GM12878 (cell line): Measurements from ENCODE around the gene GPC3. TPM values are rescaled to one million over a fixed set of nuclear protein-coding genes. Genes with fewer than 3 reads are reported as not detected.

Source experiments
- ATF3 ChIP-seq: IDR thresholded peaks from 2 replicates; pipeline ENCODE4 v1.6.1; 2011; ENCODE audit warnings: low read depth, mild to moderate bottlenecking, low read length, moderate library complexity, borderline replicate concordance; ENCODE audit errors: extremely low read depth
- CBFB ChIP-seq: IDR thresholded peaks from 2 replicates; pipeline ENCODE4 v1.6.1; 2016; ENCODE audit warnings: antibody characterized with exemption, low read depth
- CHD1 ChIP-seq: IDR thresholded peaks from 2 replicates; pipeline ENCODE4 v1.6.1; 2012; ENCODE audit warnings: low read depth, low read length, improper control_type of control experiment
- CHD4 ChIP-seq: fragments of 200-600 bp; sonication (generic); IDR thresholded peaks from 2 replicates; pipeline ENCODE4 v1.6.1; 2016; ENCODE audit warnings: mild to moderate bottlenecking
- EGR1 ChIP-seq, 2 experiments: IDR thresholded peaks; 1 replicate in 1 of 2; 2 replicates in 1 of 2; pipeline ENCODE4 v1.6.1; 2011 to 2012; ENCODE audit warnings: low read depth in 2 of 2, low read length in 2 of 2, borderline replicate concordance in 1 of 2, mild to moderate bottlenecking in 1 of 2, moderate library complexity in 1 of 2
- HDAC2 ChIP-seq: fragments of 200-600 bp; sonication (generic); IDR thresholded peaks from 2 replicates; pipeline ENCODE4 v1.6.1; 2017
- RAD21 ChIP-seq: IDR thresholded peaks from 2 replicates; pipeline ENCODE4 v1.6.1; 2011; ENCODE audit warnings: mild to moderate bottlenecking, low read depth, low read length, moderate library complexity; ENCODE audit not compliant: insufficient read depth
- REST ChIP-seq: IDR thresholded peaks from 2 replicates; pipeline ENCODE4 v1.6.1; 2012; ENCODE audit warnings: mild to moderate bottlenecking, low read depth, low read length
- SRF ChIP-seq, 2 experiments: IDR thresholded peaks; 2 replicates each; pipeline ENCODE4 v1.6.1; 2011; ENCODE audit warnings: low read depth in 2 of 2, low read length in 2 of 2, mild to moderate bottlenecking in 1 of 2, moderate library complexity in 1 of 2
- ZNF217 ChIP-seq: fragments of 450-650 bp; IDR thresholded peaks from 2 replicates; pipeline ENCODE4 v1.6.1; 2017; ENCODE audit warnings: antibody characterized with exemption, mild to moderate bottlenecking
- ZZZ3 ChIP-seq: IDR thresholded peaks from 2 replicates; pipeline ENCODE4 v1.6.1; 2011; ENCODE audit warnings: low read depth; ENCODE audit not compliant: control insufficient read depth, insufficient read length
- polyA plus RNA-seq, 11 experiments: library from polyadenylated mRNA; depleted of rRNA in 4 of 11; unstranded in 6 of 11; stranded (reverse) in 5 of 11; fragments of >200 nt; fragmentation: Nextera tagmentation in 4 of 11; fragmentation: Illumina TruSeq in 1 of 11; extraction: Ambion mirVana in 4 of 11; extraction: Trizol in 1 of 11; gene quantifications; 1 replicate in 1 of 11; 2 replicates in 10 of 11; pipeline versions ENCODE4 v1.2.1 to v1.2.3, GENCODE V29; 2011 to 2016; ENCODE audit warnings: inconsistent platforms in 2 of 11, missing spikeins in 2 of 11, low read depth in 1 of 11
- total RNA-seq, 4 experiments: library from RNA; depleted of rRNA in 3 of 4; stranded (reverse); fragments of >200 nt in 3 of 4; fragmentation: Illumina TruSeq in 1 of 4; extraction: Trizol in 1 of 4; gene quantifications; 2 replicates each; pipeline versions ENCODE4 v1.2.1 to v1.2.3, GENCODE V29; 2013 to 2021

GPC3 gene
- total and polyA plus RNA-seq, 10 of the 15 experiments (the other 5 are each of a cell fraction or from before 2014, with no cell fraction given), result 0.09 to 0.82 TPM; not detected in 8

DNA sequence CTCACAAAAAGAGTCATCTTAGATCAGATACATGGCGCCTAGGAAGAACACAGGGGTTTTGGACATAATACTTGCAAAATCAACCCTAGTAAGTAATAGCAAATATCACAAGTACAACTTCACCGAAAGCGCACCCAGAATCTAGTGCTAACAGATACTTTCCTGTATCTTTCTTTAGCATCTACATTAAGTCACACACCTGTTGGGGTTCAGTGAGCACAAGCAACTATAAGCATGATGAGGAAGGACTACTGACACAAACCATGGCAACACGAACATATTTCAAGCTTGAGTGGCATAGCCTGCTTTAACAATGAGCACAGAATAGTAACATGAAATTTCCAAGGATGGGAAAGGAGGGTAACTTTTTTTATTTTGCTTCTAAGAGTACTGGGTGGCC, 116.1 kb downstream of the GPC3 start (continued):
- no peak for TF ChIP-seq CHD1
- no peak for TF ChIP-seq CHD4
- TF ChIP-seq ZZZ3, result no peak
- no peak for TF ChIP-seq ZNF217
- no peak for TF ChIP-seq SRF (IDR thresholded peaks at IDR 0.05; ENCODE audit: low read depth in 2 of 2, low read length in 2 of 2)
- TF ChIP-seq ATF3, result no peak
- no peak for TF ChIP-seq HDAC2
- TF ChIP-seq REST, result no peak
- TF ChIP-seq EGR1 (IDR thresholded peaks at IDR 0.05; ENCODE audit: borderline replicate concordance in 1 of 2, low read depth in 2 of 2, low read length in 2 of 2), result no peak
- no peak for TF ChIP-seq CBFB
- no peak for TF ChIP-seq RAD21
